ENCODE measurements around the gene LHFPL5.

DNA sequence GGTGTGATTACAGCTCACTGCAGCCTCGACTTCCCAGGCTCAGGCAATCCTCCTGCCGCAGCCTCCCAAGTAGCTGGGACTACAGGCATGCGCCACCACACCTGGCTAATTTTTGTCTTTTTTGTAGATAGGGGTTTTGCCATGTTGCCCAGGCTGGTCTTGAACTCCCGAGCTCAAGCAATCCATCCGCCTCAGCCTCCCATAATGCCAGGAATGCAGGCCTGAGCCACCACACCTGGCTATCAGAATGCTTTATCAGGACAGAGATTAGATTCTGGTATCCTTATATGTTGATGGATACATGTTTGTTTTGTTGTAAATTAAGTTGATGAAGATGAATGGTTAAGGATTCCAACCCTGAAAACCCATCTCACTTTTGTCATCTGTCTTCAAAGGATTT is 24.2 kb downstream of the LHFPL5 start:
- no peak for TF ChIP-seq EZH2 (IDR thresholded peaks at IDR 0.05; ENCODE audit: low read depth, unreplicated experiment)
- TF ChIP-seq, protein P1, sequence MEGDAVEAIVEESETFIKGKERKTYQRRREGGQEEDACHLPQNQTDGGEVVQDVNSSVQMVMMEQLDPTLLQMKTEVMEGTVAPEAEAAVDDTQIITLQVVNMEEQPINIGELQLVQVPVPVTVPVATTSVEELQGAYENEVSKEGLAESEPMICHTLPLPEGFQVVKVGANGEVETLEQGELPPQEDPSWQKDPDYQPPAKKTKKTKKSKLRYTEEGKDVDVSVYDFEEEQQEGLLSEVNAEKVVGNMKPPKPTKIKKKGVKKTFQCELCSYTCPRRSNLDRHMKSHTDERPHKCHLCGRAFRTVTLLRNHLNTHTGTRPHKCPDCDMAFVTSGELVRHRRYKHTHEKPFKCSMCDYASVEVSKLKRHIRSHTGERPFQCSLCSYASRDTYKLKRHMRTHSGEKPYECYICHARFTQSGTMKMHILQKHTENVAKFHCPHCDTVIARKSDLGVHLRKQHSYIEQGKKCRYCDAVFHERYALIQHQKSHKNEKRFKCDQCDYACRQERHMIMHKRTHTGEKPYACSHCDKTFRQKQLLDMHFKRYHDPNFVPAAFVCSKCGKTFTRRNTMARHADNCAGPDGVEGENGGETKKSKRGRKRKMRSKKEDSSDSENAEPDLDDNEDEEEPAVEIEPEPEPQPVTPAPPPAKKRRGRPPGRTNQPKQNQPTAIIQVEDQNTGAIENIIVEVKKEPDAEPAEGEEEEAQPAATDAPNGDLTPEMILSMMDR (conservative IDR thresholded peaks at IDR 0.05; ENCODE audit: low read depth in 2 of 2), result no peak
- TF ChIP-seq, protein P2, sequence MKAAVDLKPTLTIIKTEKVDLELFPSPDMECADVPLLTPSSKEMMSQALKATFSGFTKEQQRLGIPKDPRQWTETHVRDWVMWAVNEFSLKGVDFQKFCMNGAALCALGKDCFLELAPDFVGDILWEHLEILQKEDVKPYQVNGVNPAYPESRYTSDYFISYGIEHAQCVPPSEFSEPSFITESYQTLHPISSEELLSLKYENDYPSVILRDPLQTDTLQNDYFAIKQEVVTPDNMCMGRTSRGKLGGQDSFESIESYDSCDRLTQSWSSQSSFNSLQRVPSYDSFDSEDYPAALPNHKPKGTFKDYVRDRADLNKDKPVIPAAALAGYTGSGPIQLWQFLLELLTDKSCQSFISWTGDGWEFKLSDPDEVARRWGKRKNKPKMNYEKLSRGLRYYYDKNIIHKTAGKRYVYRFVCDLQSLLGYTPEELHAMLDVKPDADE (IDR thresholded peaks at IDR 0.05), result no peak
